CD14-positive monocyte (primary cell): ENCODE results near the gene PDCD1. TPM values are rescaled to one million over a fixed set of nuclear protein-coding genes. Genes with fewer than 3 reads are reported as not detected.

ENCODE experiments used
- DNase-seq, 3 donors: peaks; one replicate each; pipeline ENCODE4 v3.0.0-alpha.2; 2011 to 2022
- H2AFZ ChIP-seq: 2 replicates; pipeline ENCODE4 v1.6.0; 2012; ENCODE audit warnings: mild to moderate bottlenecking, low read depth, low read length, inconsistent platforms; ENCODE audit not compliant: insufficient read depth, poor library complexity, severe bottlenecking
- H3K27ac ChIP-seq, 2 donors: 1 replicate in 1 of 2; 2 replicates in 1 of 2; pipeline ENCODE4 v1.5.1; 2012 to 2013; ENCODE audit warnings: low read length in 2 of 2, control low read depth in 1 of 2, inconsistent platforms in 1 of 2, low read depth in 1 of 2, mild to moderate bottlenecking in 1 of 2
- H3K27me3 ChIP-seq, 2 donors: one replicate each; pipeline versions ENCODE4 v1.6.0 to v1.6.1; 2011 to 2013; ENCODE audit warnings: low read length in 2 of 2; ENCODE audit not compliant: control insufficient read depth in 2 of 2, insufficient read depth in 2 of 2
- H3K36me3 ChIP-seq, 2 donors: replicated peaks in 1 of 2; 1 replicate in 1 of 2; 2 replicates in 1 of 2; pipeline versions ENCODE4 v1.5.1 to v1.6.1; 2012 to 2013; ENCODE audit warnings: low read length in 2 of 2, control low read depth in 1 of 2, inconsistent platforms in 1 of 2, mild to moderate bottlenecking in 1 of 2; ENCODE audit not compliant: insufficient read depth in 2 of 2, control insufficient read depth in 1 of 2
- H3K4me1 ChIP-seq, 2 donors: 1 replicate in 1 of 2; 2 replicates in 1 of 2; pipeline versions ENCODE4 v1.5.1 to v1.6.1; 2012 to 2013; ENCODE audit warnings: low read length in 2 of 2, control low read depth in 1 of 2, inconsistent platforms in 1 of 2, mild to moderate bottlenecking in 1 of 2, moderate library complexity in 1 of 2; ENCODE audit not compliant: insufficient read depth in 2 of 2, control insufficient read depth in 1 of 2
- H3K4me2 ChIP-seq: replicated peaks from 2 replicates; pipeline ENCODE3; 2012; ENCODE audit warnings: low read length, moderate library complexity, mild to moderate bottlenecking; ENCODE audit not compliant: poor library complexity, severe bottlenecking; ENCODE audit errors: extremely low read depth
- H3K4me3 ChIP-seq, 3 experiments: fragments of 200-600 bp in 1 of 3; sonication (generic) in 1 of 3; replicated peaks in 1 of 3; 1 replicate in 2 of 3; 2 replicates in 1 of 3; pipeline ENCODE4 v1.5.1; 2011 to 2013; ENCODE audit warnings: low read length in 3 of 3, mild to moderate bottlenecking in 3 of 3, control low read depth in 2 of 3, low read depth in 2 of 3, inconsistent platforms in 1 of 3, moderate library complexity in 1 of 3
- H3K79me2 ChIP-seq: 2 replicates; pipeline ENCODE4 v1.6.0; 2012; ENCODE audit warnings: mild to moderate bottlenecking, control low read depth, inconsistent platforms, low read length, moderate library complexity; ENCODE audit not compliant: insufficient read depth
- H3K9ac ChIP-seq: 2 replicates; pipeline ENCODE4 v1.6.0; 2017; ENCODE audit warnings: low read length, mild to moderate bottlenecking; ENCODE audit not compliant: insufficient read depth, poor library complexity, severe bottlenecking
- H3K9me3 ChIP-seq, 2 donors: replicated peaks in 1 of 2; 1 replicate in 1 of 2; 2 replicates in 1 of 2; pipeline versions ENCODE4 v1.5.1 to v1.6.1; 2012 to 2013; ENCODE audit warnings: low read length in 2 of 2, control low read depth in 1 of 2; ENCODE audit not compliant: control insufficient read depth in 1 of 2, insufficient read depth in 1 of 2
- H4K20me1 ChIP-seq: 2 replicates; pipeline ENCODE4 v1.6.0; 2012; ENCODE audit warnings: mild to moderate bottlenecking, low read length, control low read depth, moderate library complexity; ENCODE audit not compliant: insufficient read depth
- H3K27ac Mint-ChIP-seq, 7 donors: one replicate each; pipeline ENCODE4 v1.8.0; 2020; ENCODE audit warnings: mild to moderate bottlenecking in 7 of 7, mixed read lengths in 7 of 7, moderate library complexity in 6 of 7, inconsistent platforms in 2 of 7
- H3K27me3 Mint-ChIP-seq, 3 donors: one replicate each; pipeline ENCODE4 v1.8.0; 2021 to 2022; ENCODE audit warnings: low read depth in 3 of 3, mild to moderate bottlenecking in 3 of 3, mixed read lengths in 3 of 3, moderate library complexity in 3 of 3, inconsistent platforms in 1 of 3
- H3K36me3 Mint-ChIP-seq, 2 donors: one replicate each; pipeline ENCODE4 v1.8.0; 2020; ENCODE audit warnings: mixed read lengths in 2 of 2, inconsistent platforms in 1 of 2, mild to moderate bottlenecking in 1 of 2
- H3K4me1 Mint-ChIP-seq: one replicate; pipeline ENCODE4 v1.8.0; 2020; ENCODE audit warnings: mild to moderate bottlenecking, mixed read lengths
- H3K4me3 Mint-ChIP-seq, 2 donors: one replicate each; pipeline ENCODE4 v1.8.0; 2020; ENCODE audit warnings: mild to moderate bottlenecking in 2 of 2, mixed read lengths in 2 of 2, moderate library complexity in 1 of 2
- H3K9me3 Mint-ChIP-seq, 7 donors: one replicate each; pipeline ENCODE4 v1.8.0; 2020 to 2022; ENCODE audit warnings: mixed read lengths in 7 of 7, mild to moderate bottlenecking in 6 of 7, moderate library complexity in 6 of 7, inconsistent platforms in 2 of 7
- WGBS: methylation state at CpG from one replicate; pipeline ENCODE4 v1.1.5; 2013; ENCODE audit warnings: missing lambda C conversion rate; ENCODE audit not compliant: insufficient coverage; 5-methylcytosine and 5-hydroxymethylcytosine counted together
- intact Hi-C, 2 donors: fragments of 100-400 bp; cut with micrococcal nuclease; formaldehyde crosslinking; loops; one replicate each; pipeline versions ENCODE4 v1.15.0 to v1.15.1; 2023
- polyA plus RNA-seq, 3 donors: library from polyadenylated mRNA; depleted of rRNA in 1 of 3; unstranded in 2 of 3; stranded (reverse) in 1 of 3; fragments of 300-500 nt in 2 of 3; fragments of >200 nt in 1 of 3; fragmentation: Illumina TruSeq in 2 of 3; gene quantifications; 1 replicate in 2 of 3; 2 replicates in 1 of 3; pipeline ENCODE4 v1.2.3, GENCODE V29; 2012 to 2021
- TF ChIP-seq, protein P1 (sequence below): fragments of 200-600 bp; IDR thresholded peaks from one replicate; pipeline ENCODE4 v1.8.0; 2022; ENCODE audit warnings: antibody characterized with exemption, mild to moderate bottlenecking

The PDCD1 gene
- polyA plus RNA-seq, 3 donors = 0.08 TPM; not detected in 2

DNA sequence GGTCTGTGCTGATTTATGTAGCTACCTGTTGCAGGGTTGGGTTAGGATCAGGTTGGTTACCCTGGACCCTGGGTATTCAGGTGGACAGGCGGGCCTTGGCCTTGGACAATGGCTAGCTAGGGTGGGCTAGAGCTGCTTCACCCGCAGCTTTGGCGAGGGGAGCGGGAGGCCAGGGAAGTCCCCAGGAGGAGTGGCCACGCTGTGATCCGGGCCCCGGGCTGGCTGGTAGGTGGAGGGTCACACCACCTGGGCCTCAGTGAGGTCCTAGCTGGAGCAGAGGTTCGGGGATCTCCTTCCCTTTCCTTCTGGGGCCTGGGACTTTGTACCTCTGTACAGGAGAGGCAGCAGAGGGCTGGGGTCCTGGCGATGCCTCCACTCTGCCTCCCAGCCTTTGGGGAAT lies 20.6 kb upstream of the PDCD1 start:
- DNase-seq = no peak
- peaks cover 20 to 21% of the 10 kb centered on the region in 2 donors for H3K4me1 ChIP-seq
- no peak overlapping the region for H3K9ac ChIP-seq
- no peaks in the 10 kb centered on the region for H3K27me3 ChIP-seq
- peaks cover under 1 to 4% of the 10 kb centered on the region in 2 donors for H3K36me3 Mint-ChIP-seq
- no peak overlapping the region for H3K27ac Mint-ChIP-seq
- H3K27me3 Mint-ChIP-seq = peaks cover 0 to 10% (median 0%) of the 10 kb centered on the region in 3 donors
- intact Hi-C loops = loop anchor here in 1 of 2 donors (5.0 kb wide), 1 partner anchor 1027 kb away; no protein-coding TSS in a partner anchor
- H3K9me3 ChIP-seq = peaks cover 0 to 6% of the 10 kb centered on the region in 2 donors
- H3K4me3 Mint-ChIP-seq = no peak overlapping the region
- 97% methylated on average over 7 of the region's 9 CpGs for WGBS
- H3K27ac ChIP-seq = no peak overlapping the region
- no peaks in the 10 kb centered on the region for H3K79me2 ChIP-seq
- TF ChIP-seq, protein P1, sequence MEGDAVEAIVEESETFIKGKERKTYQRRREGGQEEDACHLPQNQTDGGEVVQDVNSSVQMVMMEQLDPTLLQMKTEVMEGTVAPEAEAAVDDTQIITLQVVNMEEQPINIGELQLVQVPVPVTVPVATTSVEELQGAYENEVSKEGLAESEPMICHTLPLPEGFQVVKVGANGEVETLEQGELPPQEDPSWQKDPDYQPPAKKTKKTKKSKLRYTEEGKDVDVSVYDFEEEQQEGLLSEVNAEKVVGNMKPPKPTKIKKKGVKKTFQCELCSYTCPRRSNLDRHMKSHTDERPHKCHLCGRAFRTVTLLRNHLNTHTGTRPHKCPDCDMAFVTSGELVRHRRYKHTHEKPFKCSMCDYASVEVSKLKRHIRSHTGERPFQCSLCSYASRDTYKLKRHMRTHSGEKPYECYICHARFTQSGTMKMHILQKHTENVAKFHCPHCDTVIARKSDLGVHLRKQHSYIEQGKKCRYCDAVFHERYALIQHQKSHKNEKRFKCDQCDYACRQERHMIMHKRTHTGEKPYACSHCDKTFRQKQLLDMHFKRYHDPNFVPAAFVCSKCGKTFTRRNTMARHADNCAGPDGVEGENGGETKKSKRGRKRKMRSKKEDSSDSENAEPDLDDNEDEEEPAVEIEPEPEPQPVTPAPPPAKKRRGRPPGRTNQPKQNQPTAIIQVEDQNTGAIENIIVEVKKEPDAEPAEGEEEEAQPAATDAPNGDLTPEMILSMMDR = no peak
- no peak overlapping the region for H2AFZ ChIP-seq
- H3K9me3 Mint-ChIP-seq = peaks cover 2 to 13% (median 6%) of the 10 kb centered on the region in 7 donors
- H3K4me3 ChIP-seq = no peak overlapping the region
- no peaks in the 10 kb centered on the region for H3K36me3 ChIP-seq
- peaks cover 15% of the 10 kb centered on the region for H3K4me1 Mint-ChIP-seq
- no peak overlapping the region for H3K4me2 ChIP-seq
- H4K20me1 ChIP-seq = no peaks in the 10 kb centered on the region

DNA sequence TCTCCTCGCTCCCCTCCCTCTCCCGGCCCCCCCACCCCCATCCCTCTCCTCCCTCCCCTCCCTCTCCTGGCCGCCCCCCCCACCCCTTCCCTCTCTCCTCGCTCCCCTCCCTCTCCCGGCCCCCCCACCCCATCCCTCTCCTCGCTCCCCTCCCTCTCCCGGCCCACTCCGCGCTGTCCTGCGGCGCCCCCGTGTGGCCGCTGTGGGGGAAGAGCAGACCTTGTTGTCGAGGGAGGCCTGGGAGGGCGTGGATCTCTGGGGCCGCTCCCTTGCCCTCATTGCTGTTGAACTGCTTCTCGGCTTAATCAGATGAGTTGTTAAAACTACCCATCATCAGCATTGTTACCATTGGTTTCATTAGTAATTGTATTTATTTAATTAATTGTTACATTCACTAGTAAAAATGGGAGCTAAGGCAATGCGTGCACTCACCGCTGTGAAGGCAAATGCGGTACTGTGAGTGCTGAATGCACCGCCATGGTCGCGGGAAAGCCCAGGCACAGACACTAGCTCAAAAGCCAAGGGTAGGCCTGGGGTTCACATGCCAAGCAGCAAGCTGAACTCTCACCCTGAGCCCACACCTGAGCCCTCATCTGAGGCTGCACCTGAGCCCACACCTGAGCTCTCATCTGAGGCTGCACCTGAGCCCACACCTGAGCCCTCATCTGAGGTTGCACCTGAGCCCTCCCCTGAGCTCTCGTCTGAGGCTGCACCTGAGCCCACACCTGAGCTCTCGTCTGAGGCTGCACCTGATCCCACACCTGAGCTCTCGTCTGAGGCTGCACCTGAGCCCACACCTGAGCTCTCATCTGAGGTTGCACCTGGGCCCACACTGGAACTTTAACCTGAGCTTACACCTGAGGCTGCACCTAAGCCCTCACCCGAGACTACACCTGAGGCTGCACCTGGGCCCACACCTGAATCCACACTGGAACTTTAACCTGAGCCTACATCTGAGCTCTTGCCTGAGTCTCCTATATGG lies 19.6 kb upstream of the PDCD1 start:
- Histone ChIP-seq H3K9ac (no peak overlapping the region), H3K4me2 (no peak overlapping the region), H3K4me1 (peaks cover 20 to 21% of the 10 kb centered on the region in 2 donors), H4K20me1 (no peaks in the 10 kb centered on the region), H3K9me3 (peaks cover 0 to 6% of the 10 kb centered on the region in 2 donors), H3K4me3 (no peak overlapping the region), H3K27me3 (no peaks in the 10 kb centered on the region), H2AFZ (no peak overlapping the region), H3K36me3 (no peaks in the 10 kb centered on the region), H3K79me2 (no peaks in the 10 kb centered on the region), H3K27ac (no peak overlapping the region)
- Mint-ChIP-seq H3K4me1 (peaks cover 15% of the 10 kb centered on the region), H3K36me3 (no peaks in the 10 kb centered on the region), H3K9me3 (peaks cover 5 to 21% (median 8%) of the 10 kb centered on the region in 7 donors), H3K27ac (peak overlapping the region in 1 of 7 donors; percentile 40), H3K27me3 (peaks cover 0 to 10% (median 2%) of the 10 kb centered on the region in 3 donors), H3K4me3 (no peak overlapping the region)
- intact Hi-C loops = loop anchor here in 1 of 2 donors (5.0 kb wide), 1 partner anchor 1026 kb away; no protein-coding TSS in a partner anchor
- peak; percentile 40 to 62 (median 58) for DNase-seq
- WGBS = 83% methylated on average over 9 of the region's 27 CpGs
- TF ChIP-seq, protein P1 = peak; percentile 56
